Endodermal cell (in vitro differentiated cells): ENCODE results near the gene SYNCRIP. TPM values are rescaled to one million over a fixed set of nuclear protein-coding genes. Genes with fewer than 3 reads are reported as not detected.

Experiments used
- DNase-seq: peaks from one replicate; pipeline ENCODE4 v3.0.0-alpha.2; 2017
- H3K27ac ChIP-seq: 2 replicates; pipeline ENCODE4 v1.5.1; 2013; ENCODE audit warnings: mild to moderate bottlenecking, low read depth, low read length, moderate library complexity
- H3K27me3 ChIP-seq: 2 replicates; pipeline ENCODE4 v1.6.1; 2013; ENCODE audit warnings: mild to moderate bottlenecking, low read length, moderate library complexity; ENCODE audit not compliant: insufficient read depth, control insufficient read depth, poor library complexity, severe bottlenecking
- H3K36me3 ChIP-seq: 2 replicates; pipeline ENCODE4 v1.7.0; 2013; ENCODE audit warnings: mild to moderate bottlenecking, low read length, moderate library complexity; ENCODE audit not compliant: control insufficient read depth, insufficient read depth
- H3K4me1 ChIP-seq: one replicate; pipeline ENCODE4 v1.7.0; 2013; ENCODE audit warnings: low read length; ENCODE audit not compliant: control insufficient read depth, insufficient read depth
- H3K4me3 ChIP-seq: 2 replicates; pipeline ENCODE4 v1.5.1; 2013; ENCODE audit warnings: mild to moderate bottlenecking, low read length, moderate library complexity
- H3K9ac ChIP-seq: 2 replicates; pipeline ENCODE4 v1.6.1; 2013; ENCODE audit warnings: mild to moderate bottlenecking, low read length, moderate library complexity; ENCODE audit not compliant: poor library complexity, severe bottlenecking; ENCODE audit errors: extremely low read depth
- H3K9me3 ChIP-seq: 2 replicates; pipeline ENCODE4 v1.6.1; 2013; ENCODE audit warnings: mild to moderate bottlenecking, low read length, moderate library complexity; ENCODE audit not compliant: control insufficient read depth
- H3K27ac Mint-ChIP-seq: 2 replicates; pipeline ENCODE4 v1.8.0; 2020; ENCODE audit warnings: mixed read lengths
- H3K27me3 Mint-ChIP-seq: 2 replicates; pipeline ENCODE4 v1.8.0; 2021; ENCODE audit warnings: mild to moderate bottlenecking, mixed read lengths; ENCODE audit not compliant: insufficient read depth
- H3K36me3 Mint-ChIP-seq: 2 replicates; pipeline ENCODE4 v1.8.0; 2020; ENCODE audit warnings: low read depth, mixed read lengths
- H3K4me1 Mint-ChIP-seq: 2 replicates; pipeline ENCODE4 v1.8.0; 2020; ENCODE audit warnings: mixed read lengths
- H3K4me3 Mint-ChIP-seq: 2 replicates; pipeline ENCODE4 v1.8.0; 2020; ENCODE audit warnings: mild to moderate bottlenecking, moderate library complexity, mixed read lengths
- H3K9me3 Mint-ChIP-seq: 2 replicates; pipeline ENCODE4 v1.8.0; 2020; ENCODE audit warnings: mild to moderate bottlenecking, mixed read lengths
- CTCF ChIP-seq: fragments of 200-600 bp; sonication (generic); conservative IDR thresholded peaks from 2 replicates; pipeline ENCODE4 v1.5.0; 2021; ENCODE audit warnings: antibody characterized with exemption, mild to moderate bottlenecking
- WGBS, 2 experiments: methylation state at CpG; one replicate each; pipeline versions ENCODE4 v1.1.5 to v1.1.7; 2013; ENCODE audit warnings: missing lambda C conversion rate in 2 of 2, mixed read lengths in 1 of 2; ENCODE audit not compliant: insufficient coverage in 1 of 2, insufficient read length in 1 of 2; 5-methylcytosine and 5-hydroxymethylcytosine counted together
- total RNA-seq, 2 donors: library from RNA; stranded (reverse); fragmentation: NEBNext Ultra II Directional in 1 of 2; extraction: Animal tissue kit (Norgen Biotek cat#: 25700) in 1 of 2; gene quantifications; 2 replicates in 1 of 2; 3 replicates in 1 of 2; pipeline ENCODE4 v1.2.1, GENCODE V29; 2021

The SYNCRIP gene
- total RNA-seq, 2 donors from 2014 or later, result 121 to 123 TPM

- no peaks in the 10 kb centered on the region for H3K27me3 Mint-ChIP-seq
- H3K27ac Mint-ChIP-seq, result no peak overlapping the region
- Histone ChIP-seq H3K36me3 (peaks cover 100% of the 10 kb centered on the region), H3K9me3 (no peaks in the 10 kb centered on the region), H3K27ac (no peak overlapping the region), H3K27me3 (no peaks in the 10 kb centered on the region), H3K4me3 (no peak overlapping the region), H3K9ac (no peak overlapping the region), H3K4me1 (no peaks in the 10 kb centered on the region)
- TF ChIP-seq CTCF, result no peak
- 93 to 95% methylated on average over 2 to 4 of the region's 4 CpGs for WGBS, 2 experiments
- no peak overlapping the region for H3K4me3 Mint-ChIP-seq
- no peaks in the 10 kb centered on the region for H3K9me3 Mint-ChIP-seq
- peaks cover 69% of the 10 kb centered on the region for H3K36me3 Mint-ChIP-seq
- no peaks in the 10 kb centered on the region for H3K4me1 Mint-ChIP-seq
- no peak for DNase-seq
These were observed 29.8 kb downstream of the SYNCRIP start for GRCh38 chr6:85612690-85613474.

DNA sequence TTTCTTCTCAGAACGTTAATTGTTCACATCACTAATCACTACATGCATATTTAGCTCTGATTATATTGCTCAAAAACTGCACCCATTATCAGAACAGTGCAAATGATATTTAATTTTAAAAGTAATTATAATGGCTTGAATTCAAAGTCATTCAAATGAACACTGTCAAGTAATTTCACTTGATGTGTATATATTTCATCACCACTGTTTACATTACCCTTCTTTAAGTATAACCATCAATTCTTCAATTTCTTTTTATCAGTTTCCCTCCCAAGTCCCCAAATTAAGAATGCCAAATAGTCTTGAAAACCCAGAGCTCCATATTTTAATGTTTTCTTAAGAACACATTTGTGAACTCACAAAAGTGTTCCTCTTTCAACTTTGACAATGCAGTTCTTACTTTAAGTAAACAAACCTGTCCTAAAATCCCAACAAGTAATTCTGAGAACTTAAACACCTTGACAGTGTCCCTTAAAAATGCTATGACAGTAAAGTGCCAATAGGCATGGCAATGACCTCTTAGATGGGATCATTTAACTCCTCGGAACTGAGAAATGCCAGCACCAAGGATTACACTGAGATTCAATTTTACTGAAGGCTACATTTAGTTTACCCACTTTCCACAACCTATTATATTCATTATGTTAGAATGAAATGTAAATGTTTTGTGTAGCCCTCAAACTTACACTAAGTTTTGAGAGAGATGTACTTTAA, 32.3 kb downstream of the SYNCRIP start:
- Mint-ChIP-seq H3K9me3 (no peaks in the 10 kb centered on the region), H3K36me3 (peaks cover 53% of the 10 kb centered on the region), H3K4me1 (no peaks in the 10 kb centered on the region), H3K4me3 (no peak overlapping the region), H3K27ac (no peak overlapping the region), H3K27me3 (no peaks in the 10 kb centered on the region)
- DNase-seq, result no peak
- H3K27me3 ChIP-seq, result no peaks in the 10 kb centered on the region
- 91 to 100% methylated on average over 1 to 2 of the region's 2 CpGs for WGBS, 2 experiments
- H3K9me3 ChIP-seq, result no peaks in the 10 kb centered on the region
- peaks cover 94% of the 10 kb centered on the region for H3K36me3 ChIP-seq
- no peaks in the 10 kb centered on the region for H3K4me1 ChIP-seq
- H3K27ac ChIP-seq, result no peak overlapping the region
- H3K9ac ChIP-seq, result no peak overlapping the region
- H3K4me3 ChIP-seq, result no peak overlapping the region
- TF ChIP-seq CTCF, result no peak

DNA sequence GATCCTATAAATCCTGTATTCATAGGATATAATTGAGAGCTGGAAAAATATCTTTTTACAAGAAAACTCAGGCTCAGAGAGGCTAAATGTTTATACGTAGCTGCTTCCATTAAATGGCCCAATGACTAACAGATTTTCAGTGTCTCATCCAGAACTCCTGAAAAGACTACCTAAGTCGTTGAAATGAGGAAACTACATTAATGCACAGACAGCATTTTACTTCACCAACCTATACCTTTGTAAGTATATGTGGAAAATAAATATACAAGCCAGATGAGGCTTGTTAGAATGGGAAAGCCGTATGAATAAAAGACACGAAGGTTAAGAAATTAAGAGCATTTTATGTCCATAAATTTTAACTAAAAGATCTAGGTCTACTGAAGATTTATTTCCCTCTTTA, 40.6 kb downstream of the SYNCRIP start:
- Mint-ChIP-seq H3K27me3 (no peaks in the 10 kb centered on the region), H3K4me1 (no peaks in the 10 kb centered on the region), H3K4me3 (no peak overlapping the region), H3K27ac (no peak overlapping the region), H3K9me3 (no peaks in the 10 kb centered on the region), H3K36me3 (peaks cover 4% of the 10 kb centered on the region)
- Histone ChIP-seq H3K9ac (no peak overlapping the region), H3K36me3 (peaks cover 25% of the 10 kb centered on the region), H3K27ac (no peak overlapping the region), H3K27me3 (no peaks in the 10 kb centered on the region), H3K9me3 (no peaks in the 10 kb centered on the region), H3K4me1 (no peaks in the 10 kb centered on the region), H3K4me3 (no peak overlapping the region)
- DNase-seq, result no peak
- no peak for TF ChIP-seq CTCF
- WGBS, 2 experiments, result 95% methylated on average over 3 of the region's 4 CpGs; no CpG with 5 or more reads in 1 of the 2 experiments
